OCI-LY3 (cell line): ENCODE results near the gene PPP1R2.

ENCODE experiments used
- H2AFZ ChIP-seq: fragments of 200-600, 300-600 bp; shearing (Covaris generic); 2 replicates; pipeline ENCODE4 v1.6.0; 2014; ENCODE audit warnings: antibody characterized with exemption, low read depth, low read length
- H3K27ac ChIP-seq: fragments of 200-600, 300-600 bp; sonication (generic); 2 replicates; pipeline ENCODE4 v1.5.1; 2014; ENCODE audit warnings: mild to moderate bottlenecking, low read length, moderate library complexity, mixed read lengths
- H3K27me3 ChIP-seq: fragments of 200-600, 300-600 bp; sonication (generic); 2 replicates; pipeline ENCODE4 v1.6.1; 2014; ENCODE audit warnings: low read depth, low read length, mixed read lengths
- H3K36me3 ChIP-seq: fragments of 200-600, 300-600 bp; sonication (generic); replicated peaks from 2 replicates; pipeline ENCODE3; 2014; ENCODE audit warnings: low read depth, low read length, mixed read lengths
- H3K4me1 ChIP-seq: fragments of 300-600, 200-600 bp; sonication (generic); 2 replicates; pipeline ENCODE4 v1.6.1; 2014; ENCODE audit warnings: low read length, mixed read lengths
- H3K4me2 ChIP-seq: fragments of 200-600, 300-600 bp; sonication (generic); 2 replicates; pipeline ENCODE4 v1.6.1; 2014; ENCODE audit warnings: low read length, mixed read lengths
- H3K4me3 ChIP-seq: fragments of 300-600, 200-600 bp; sonication (generic); 2 replicates; pipeline ENCODE4 v1.5.1; 2014; ENCODE audit warnings: antibody characterized with exemption, mild to moderate bottlenecking, low read length, moderate library complexity
- H3K79me2 ChIP-seq: fragments of 300-600, 200-600 bp; shearing (Covaris generic); 2 replicates; pipeline ENCODE4 v1.6.1; 2014; ENCODE audit warnings: mild to moderate bottlenecking, low read length, mixed read lengths
- H3K9ac ChIP-seq: fragments of 300-600, 200-600 bp; shearing (Covaris generic); 2 replicates; pipeline ENCODE4 v1.6.0; 2014; ENCODE audit warnings: mild to moderate bottlenecking, low read length, moderate library complexity
- H3K9me3 ChIP-seq: fragments of 200-600, 300-600 bp; shearing (Covaris generic); 2 replicates; pipeline ENCODE4 v1.6.1; 2014; ENCODE audit warnings: low read length, mixed read lengths; ENCODE audit not compliant: insufficient read depth
- H4K20me1 ChIP-seq: fragments of 200-600, 300-600 bp; sonication (generic); 2 replicates; pipeline ENCODE4 v1.6.1; 2016; ENCODE audit warnings: low read length, mixed read lengths; ENCODE audit not compliant: insufficient read depth
- EZH2phosphoT487 ChIP-seq: fragments of 200-600 bp; shearing (Covaris generic); IDR thresholded peaks from 2 replicates; pipeline ENCODE4 v1.6.1; 2018; ENCODE audit warnings: antibody characterized with exemption, mixed run types, low read depth
- TF ChIP-seq, protein P1 (sequence below): fragments of 200-600, 300-600 bp; sonication (generic); IDR thresholded peaks from 2 replicates; pipeline ENCODE4 v1.5.1; 2014; ENCODE audit warnings: antibody characterized with exemption, low read length, low read depth

Gene PPP1R2

DNA sequence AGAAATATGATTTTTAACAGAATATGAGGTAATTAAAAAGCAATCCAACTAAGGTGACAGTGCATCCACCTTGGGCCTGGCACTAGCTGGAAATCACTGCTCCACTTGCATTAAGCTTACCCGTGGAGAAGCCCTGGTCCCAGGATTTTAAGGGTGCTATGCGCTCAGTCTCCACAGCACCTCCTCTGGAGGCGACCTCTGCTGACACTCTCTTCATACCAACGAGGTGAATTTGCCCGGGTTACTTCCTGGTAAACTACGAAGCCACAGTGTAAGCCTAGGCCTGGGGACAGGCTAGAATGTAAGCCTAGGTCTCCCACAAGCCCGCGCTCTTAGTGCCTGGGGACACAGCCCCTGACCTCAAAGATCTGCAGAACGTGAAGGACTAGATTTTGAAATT, 39.8 kb upstream of the PPP1R2 start:
- Histone ChIP-seq H3K27ac (no peak overlapping the region), H3K36me3 (no peaks in the 10 kb centered on the region), H3K4me1 (0 out of 2 replicates have a peak, but pooled peaks cover 2% of the 10 kb centered on the region), H3K27me3 (peaks cover 12% of the 10 kb centered on the region), H3K79me2 (no peaks in the 10 kb centered on the region), H3K4me3 (no peak overlapping the region), H2AFZ (no peak overlapping the region), H3K9me3 (no peaks in the 10 kb centered on the region; the same call in 1 of the 2 replicates), H3K4me2 (no peak overlapping the region), H4K20me1 (no peaks in the 10 kb centered on the region), H3K9ac (no peak overlapping the region)
- no peak for TF ChIP-seq EZH2phosphoT487
- TF ChIP-seq, protein P1, sequence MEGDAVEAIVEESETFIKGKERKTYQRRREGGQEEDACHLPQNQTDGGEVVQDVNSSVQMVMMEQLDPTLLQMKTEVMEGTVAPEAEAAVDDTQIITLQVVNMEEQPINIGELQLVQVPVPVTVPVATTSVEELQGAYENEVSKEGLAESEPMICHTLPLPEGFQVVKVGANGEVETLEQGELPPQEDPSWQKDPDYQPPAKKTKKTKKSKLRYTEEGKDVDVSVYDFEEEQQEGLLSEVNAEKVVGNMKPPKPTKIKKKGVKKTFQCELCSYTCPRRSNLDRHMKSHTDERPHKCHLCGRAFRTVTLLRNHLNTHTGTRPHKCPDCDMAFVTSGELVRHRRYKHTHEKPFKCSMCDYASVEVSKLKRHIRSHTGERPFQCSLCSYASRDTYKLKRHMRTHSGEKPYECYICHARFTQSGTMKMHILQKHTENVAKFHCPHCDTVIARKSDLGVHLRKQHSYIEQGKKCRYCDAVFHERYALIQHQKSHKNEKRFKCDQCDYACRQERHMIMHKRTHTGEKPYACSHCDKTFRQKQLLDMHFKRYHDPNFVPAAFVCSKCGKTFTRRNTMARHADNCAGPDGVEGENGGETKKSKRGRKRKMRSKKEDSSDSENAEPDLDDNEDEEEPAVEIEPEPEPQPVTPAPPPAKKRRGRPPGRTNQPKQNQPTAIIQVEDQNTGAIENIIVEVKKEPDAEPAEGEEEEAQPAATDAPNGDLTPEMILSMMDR: no peak

DNA sequence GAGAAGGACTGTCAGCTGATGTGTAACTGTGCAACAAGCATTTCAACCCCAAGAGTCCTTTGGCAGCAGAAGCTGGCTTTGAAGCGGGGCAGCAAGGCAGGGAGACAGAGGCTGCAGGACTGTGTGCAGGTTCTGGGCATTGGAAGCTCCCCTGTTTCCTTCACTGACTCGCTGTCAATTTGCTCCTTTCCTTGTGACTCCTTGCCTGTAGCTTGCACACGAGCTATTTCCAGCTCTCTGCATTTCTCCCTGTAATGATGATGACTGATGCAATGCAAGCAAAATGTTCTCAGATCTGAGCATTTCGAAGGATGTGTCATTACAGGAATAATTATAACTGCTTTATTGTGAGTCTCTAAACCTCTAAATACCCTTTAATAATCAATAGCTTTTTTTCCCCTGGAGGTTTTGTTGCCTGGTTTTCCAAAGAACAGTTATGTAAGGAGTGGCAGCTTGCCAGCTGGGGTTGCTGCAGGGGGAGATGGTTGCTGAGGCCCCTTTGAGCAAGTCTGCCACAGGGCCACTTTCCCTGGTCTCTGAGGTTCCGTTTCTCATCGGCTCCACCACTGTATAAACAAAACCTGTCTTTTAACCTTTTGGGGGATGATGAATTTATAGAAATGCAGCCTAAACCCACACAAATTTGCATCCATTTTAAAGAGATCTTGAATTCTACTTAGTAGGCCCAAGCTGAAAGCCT, 37.8 kb upstream of the PPP1R2 start:
- Histone ChIP-seq H3K4me1 (no peaks in the 10 kb centered on the region), H3K79me2 (no peaks in the 10 kb centered on the region), H3K27ac (no peak overlapping the region), H2AFZ (no peak overlapping the region), H4K20me1 (no peaks in the 10 kb centered on the region), H3K4me2 (no peak overlapping the region), H3K4me3 (no peak overlapping the region), H3K36me3 (no peaks in the 10 kb centered on the region), H3K9ac (no peak overlapping the region), H3K9me3 (no peaks in the 10 kb centered on the region), H3K27me3 (peaks cover 8% of the 10 kb centered on the region)
- TF ChIP-seq EZH2phosphoT487: no peak
- TF ChIP-seq, protein P1: no peak

DNA sequence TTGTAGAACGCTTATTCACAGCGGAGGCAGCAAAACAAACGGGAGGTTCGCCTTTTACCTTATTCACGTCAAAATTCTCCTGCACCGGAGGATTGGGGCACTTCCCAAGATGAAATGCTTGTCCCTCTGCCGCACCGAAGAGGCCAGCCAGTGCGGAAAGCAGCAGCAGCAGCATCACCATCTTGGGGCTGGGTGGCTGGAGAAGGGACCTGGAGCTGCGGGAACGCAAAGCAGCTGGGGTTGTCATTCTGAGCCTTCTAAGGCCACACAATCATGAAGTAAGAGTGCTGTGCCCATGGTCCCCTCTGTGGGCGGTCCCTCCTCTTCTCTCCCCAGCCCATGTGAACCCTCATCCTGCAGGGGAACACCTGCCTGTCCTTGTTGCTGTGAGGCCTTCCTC, 36.2 kb upstream of the PPP1R2 start:
- Histone ChIP-seq H3K9ac (no peak overlapping the region), H3K4me1 (no peaks in the 10 kb centered on the region), H3K79me2 (no peaks in the 10 kb centered on the region), H3K27ac (no peak overlapping the region), H3K36me3 (no peaks in the 10 kb centered on the region), H3K4me2 (no peak overlapping the region), H4K20me1 (no peaks in the 10 kb centered on the region), H3K27me3 (no peaks in the 10 kb centered on the region), H3K4me3 (no peak overlapping the region), H2AFZ (no peak overlapping the region), H3K9me3 (no peaks in the 10 kb centered on the region)
- TF ChIP-seq, protein P1: no peak
- no peak for TF ChIP-seq EZH2phosphoT487

DNA sequence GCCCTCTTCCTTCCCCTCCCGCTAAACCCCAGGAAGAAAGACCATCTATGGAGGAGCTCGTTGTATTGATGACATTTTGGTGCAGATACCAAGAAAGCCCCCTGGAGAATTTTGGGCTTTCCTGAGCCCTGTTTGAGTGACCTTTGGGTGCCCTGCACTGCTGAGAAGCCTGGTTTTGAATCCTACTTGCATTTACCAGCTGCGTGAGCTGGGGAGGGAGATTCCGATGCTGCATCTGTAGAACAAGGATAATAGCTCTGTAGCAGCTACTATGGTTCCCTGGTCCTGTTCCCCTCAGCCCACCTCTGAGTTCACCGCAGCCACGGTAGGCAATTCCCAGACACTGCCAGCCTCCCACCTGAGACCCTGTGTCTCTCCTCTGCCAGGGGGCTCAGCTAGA, 35.4 kb upstream of the PPP1R2 start:
- H3K9ac ChIP-seq: no peak overlapping the region
- TF ChIP-seq EZH2phosphoT487: no peak
- TF ChIP-seq, protein P1: no peak
- H3K9me3 ChIP-seq: no peaks in the 10 kb centered on the region
- no peaks in the 10 kb centered on the region for H3K79me2 ChIP-seq
- H3K27me3 ChIP-seq: no peaks in the 10 kb centered on the region
- H2AFZ ChIP-seq: no peak overlapping the region
- no peaks in the 10 kb centered on the region for H3K36me3 ChIP-seq
- H3K27ac ChIP-seq: no peak overlapping the region
- H3K4me1 ChIP-seq: no peaks in the 10 kb centered on the region
- no peak overlapping the region for H3K4me3 ChIP-seq
- no peaks in the 10 kb centered on the region for H4K20me1 ChIP-seq
- no peak overlapping the region for H3K4me2 ChIP-seq
